HEK293 (cell line): ENCODE results near the gene WWOX.

Source experiments
- CTCF ChIP-seq: fragments of 450-650 bp; formaldehyde crosslinking; IDR thresholded peaks from 2 replicates; pipeline ENCODE4 v1.5.1; 2016; ENCODE audit warnings: missing biosample characterization, missing genetic modification characterization
- GLIS2 ChIP-seq: fragments of 450-650 bp; formaldehyde crosslinking; IDR thresholded peaks from 2 replicates; pipeline ENCODE4 v1.5.1; 2016; ENCODE audit warnings: missing biosample characterization, missing genetic modification characterization
- OVOL3 ChIP-seq: fragments of 450-650 bp; formaldehyde crosslinking; IDR thresholded peaks from 2 replicates; pipeline ENCODE4 v1.5.1; 2016; ENCODE audit warnings: missing biosample characterization, missing genetic modification characterization
- PRDM10 ChIP-seq: fragments of 450-650 bp; formaldehyde crosslinking; IDR thresholded peaks from 2 replicates; pipeline ENCODE4 v1.5.1; 2016; ENCODE audit warnings: missing biosample characterization, missing genetic modification characterization
- TCF7L2 ChIP-seq: IDR thresholded peaks from 2 replicates; pipeline ENCODE4 v1.6.1; 2011; ENCODE audit warnings: low read depth, mild to moderate bottlenecking, inconsistent platforms, low read length, moderate library complexity, borderline replicate concordance
- ZBTB44 ChIP-seq: fragments of 450-650 bp; IDR thresholded peaks from 2 replicates; pipeline ENCODE4 v1.5.1; 2018; ENCODE audit warnings: missing biosample characterization, mild to moderate bottlenecking, missing genetic modification characterization
- ZNF133 ChIP-seq: fragments of 450-650 bp; formaldehyde crosslinking; IDR thresholded peaks from 2 replicates; pipeline ENCODE4 v1.5.1; 2016; ENCODE audit warnings: missing biosample characterization, missing genetic modification characterization
- ZNF311 ChIP-seq: fragments of 450-650 bp; formaldehyde crosslinking; IDR thresholded peaks from 2 replicates; pipeline ENCODE4 v1.5.1; 2017; ENCODE audit warnings: missing biosample characterization, missing genetic modification characterization, borderline replicate concordance
- ZNF37A ChIP-seq: fragments of 450-650 bp; IDR thresholded peaks from 2 replicates; pipeline ENCODE4 v1.5.1; 2018; ENCODE audit warnings: missing biosample characterization, missing genetic modification characterization
- ZNF473 ChIP-seq: fragments of 450-650 bp; formaldehyde crosslinking; IDR thresholded peaks from 2 replicates; pipeline ENCODE4 v1.5.1; 2017; ENCODE audit warnings: missing biosample characterization, missing genetic modification characterization
- ZNF600 ChIP-seq: fragments of 450-650 bp; formaldehyde crosslinking; IDR thresholded peaks from 2 replicates; pipeline ENCODE4 v1.5.1; 2016; ENCODE audit warnings: missing biosample characterization, missing genetic modification characterization
- ZNF621 ChIP-seq: fragments of 450-650 bp; formaldehyde crosslinking; IDR thresholded peaks from 2 replicates; pipeline ENCODE4 v1.5.1; 2017; ENCODE audit warnings: missing biosample characterization, missing genetic modification characterization
- ZNF670 ChIP-seq: fragments of 450-650 bp; formaldehyde crosslinking; IDR thresholded peaks from 2 replicates; pipeline ENCODE4 v1.5.1; 2016; ENCODE audit warnings: missing biosample characterization, missing genetic modification characterization, low read depth

GRCh38 chr16:78522327-78522726, 422.9 kb downstream of the WWOX start:
- no peak for TF ChIP-seq ZNF311 (tag by site-specific recombination)
- TF ChIP-seq TCF7L2: no peak
- no peak for TF ChIP-seq ZNF600
- TF ChIP-seq ZNF621 (tag by site-specific recombination): no peak
- no peak for TF ChIP-seq ZNF133 (tag by site-specific recombination)
- no peak for TF ChIP-seq ZNF473 (tag by site-specific recombination)
- no peak for TF ChIP-seq ZNF37A (tag by site-specific recombination)
- TF ChIP-seq OVOL3 (tag by site-specific recombination): no peak
- no peak for TF ChIP-seq PRDM10 (tag by site-specific recombination)
- TF ChIP-seq GLIS2 (tag by site-specific recombination): no peak
- no peak for TF ChIP-seq ZNF670 (tag by site-specific recombination)
- no peak for TF ChIP-seq ZBTB44 (tag by site-specific recombination)
- TF ChIP-seq CTCF (tag by site-specific recombination): no peak
